HepG2 (cell line): ENCODE measurements around the gene MPLKIP. TPM values are rescaled to one million over a fixed set of nuclear protein-coding genes. Genes with fewer than 3 reads are reported as not detected.

Experiments
- ATAC-seq: fragments of 200-7000 bp; cut with Tn5 transposase; 3 replicates; pipeline ENCODE4 v1.9.1; 2020; ENCODE audit warnings: mild to moderate bottlenecking, moderate library complexity
- BruUV-seq: library from RNA; stranded (reverse); fragments of 400-500 nt; replicated peaks from 2 replicates; lab custom pipeline; 2021; lab: Mats Ljungman, UMichigan
- CTCF ChIA-PET: fragments of 300-600 bp; formaldehyde crosslinking; extraction: SDS; loops from one replicate; lab custom pipeline; 2021; ENCODE audit warnings: low total read pairs, inconsistent platforms, low intra/inter-chr PET ratio; lab: Yijun Ruan, JAX
- POLR2A ChIA-PET: fragments of 350-600 bp; sonication (Branson Sonifier 250); formaldehyde crosslinking; loops from one replicate; lab custom pipeline; 2020; ENCODE audit warnings: antibody characterized with exemption, inconsistent platforms; lab: Yijun Ruan, JAX
- DNase-seq: peaks from one replicate; pipeline ENCODE4 v3.0.0-alpha.2; 2015; ENCODE audit warnings: low spot score
- FAIRE-seq: peaks from 3 replicates; lab custom pipeline; 2011; peaks lifted over from hg19 to GRCh38; lab: Jason Lieb, UNC
- H2AFZ ChIP-seq: one replicate; pipeline ENCODE4 v1.6.1; 2011; ENCODE audit warnings: low read length, inconsistent platforms
- H3K27ac ChIP-seq: fragments of 300-600 bp; 3 replicates; pipeline ENCODE4 v1.8.0; 2011; ENCODE audit warnings: mixed run types, mild to moderate bottlenecking, mixed read lengths, low read length, inconsistent platforms; ENCODE audit not compliant: insufficient read depth; ENCODE audit errors: extremely low read length
- H3K27me3 ChIP-seq, 2 experiments: fragments of 200-600 bp in 1 of 2; 2 replicates in 1 of 2; 3 replicates in 1 of 2; pipeline versions ENCODE4 v1.6.0 to v1.8.0; 2011; ENCODE audit warnings: low read length in 2 of 2, mild to moderate bottlenecking in 2 of 2, moderate library complexity in 2 of 2, inconsistent platforms in 1 of 2; ENCODE audit not compliant: insufficient read depth in 2 of 2, control insufficient read depth in 1 of 2
- H3K36me3 ChIP-seq, 2 experiments: fragments of 200-600 bp in 1 of 2; replicated peaks in 1 of 2; 2 replicates in 1 of 2; 3 replicates in 1 of 2; pipeline versions ENCODE4 v1.5.1 to v1.8.0; 2011; ENCODE audit warnings: low read length in 2 of 2, inconsistent platforms in 1 of 2; ENCODE audit not compliant: insufficient read depth in 2 of 2, control insufficient read depth in 1 of 2
- H3K4me1 ChIP-seq: 2 replicates; pipeline ENCODE4 v1.5.1; 2012; ENCODE audit warnings: low read length, inconsistent platforms; ENCODE audit not compliant: insufficient read depth
- H3K4me2 ChIP-seq: 2 replicates; pipeline ENCODE4 v1.6.0; 2011; ENCODE audit warnings: low read depth, low read length, inconsistent platforms
- H3K4me3 ChIP-seq, 3 experiments: fragments of 200-600 bp in 1 of 3; sonication (generic), shearing (Covaris generic) in 1 of 3; replicated peaks in 1 of 3; 2 replicates each; pipeline ENCODE4 v1.5.1; 2011 to 2016; ENCODE audit warnings: low read length in 3 of 3, inconsistent platforms in 2 of 3, low read depth in 2 of 3, mild to moderate bottlenecking in 2 of 3, control low read depth in 1 of 3, mixed read lengths in 1 of 3; ENCODE audit not compliant: insufficient read depth in 1 of 3
- H3K79me2 ChIP-seq: one replicate; pipeline ENCODE4 v1.6.1; 2011; ENCODE audit warnings: low read length, inconsistent platforms; ENCODE audit not compliant: insufficient read depth
- H3K9ac ChIP-seq: 2 replicates; pipeline ENCODE4 v1.6.0; 2011; ENCODE audit warnings: mild to moderate bottlenecking, low read depth, low read length, inconsistent platforms; ENCODE audit not compliant: insufficient read depth
- H3K9me3 ChIP-seq: 2 replicates; pipeline ENCODE4 v1.5.1; 2012; ENCODE audit warnings: mild to moderate bottlenecking, low read length
- H4K20me1 ChIP-seq: 2 replicates; pipeline ENCODE4 v1.6.0; 2011; ENCODE audit warnings: inconsistent platforms, mild to moderate bottlenecking, low read length, moderate library complexity; ENCODE audit not compliant: insufficient read depth
- CSRNP1 ChIP-seq: sonication (generic); formaldehyde crosslinking; IDR thresholded peaks from 2 replicates; pipeline ENCODE4 v1.8.1; 2023; ENCODE audit warnings: mild to moderate bottlenecking, missing genetic modification reagents
- JDP2 ChIP-seq: sonication (generic); formaldehyde crosslinking; IDR thresholded peaks from 2 replicates; pipeline ENCODE4 v1.8.1; 2022; ENCODE audit warnings: missing genetic modification reagents, borderline replicate concordance
- SATB2 ChIP-seq: sonication (generic); formaldehyde crosslinking; IDR thresholded peaks from 2 replicates; pipeline ENCODE4 v1.5.0; 2020; ENCODE audit warnings: missing genetic modification reagents
- SP4 ChIP-seq: sonication (generic); formaldehyde crosslinking; IDR thresholded peaks from 2 replicates; pipeline ENCODE4 v1.8.1; 2023; ENCODE audit warnings: mild to moderate bottlenecking, missing genetic modification reagents
- ZNF776 ChIP-seq: sonication (generic); formaldehyde crosslinking; IDR thresholded peaks from 2 replicates; pipeline ENCODE4 v1.4.0; 2020; ENCODE audit warnings: mild to moderate bottlenecking, missing genetic modification reagents
- ZNF839 ChIP-seq: sonication (generic); formaldehyde crosslinking; IDR thresholded peaks from 2 replicates; pipeline ENCODE4 v1.4.0; 2020; ENCODE audit warnings: missing genetic modification reagents, mild to moderate bottlenecking, borderline replicate concordance
- WGBS: methylation state at CpG from one replicate; pipeline ENCODE4 v1.1.6; 2017; ENCODE audit warnings: low lambda C conversion rate; 5-methylcytosine and 5-hydroxymethylcytosine counted together
- in situ Hi-C: cut with HindIII; loops from 2 replicates; pipeline ENCODE4 v1.10.0; 2017; ENCODE audit warnings: low pct_unique_long_range_greater_than_20kb; ENCODE audit not compliant: extremely low pct_ligation_motif_present
- intact Hi-C: fragments of 100-400 bp; cut with micrococcal nuclease; formaldehyde crosslinking; loops from one replicate; pipeline ENCODE4 v1.10.0; 2022; ENCODE audit not compliant: unreplicated experiment
- polyA plus RNA-seq, 8 experiments: library from polyadenylated mRNA; depleted of rRNA in 3 of 8; stranded (reverse) in 7 of 8; unstranded in 1 of 8; fragments of >200 nt; fragmentation: Illumina TruSeq in 4 of 8; extraction: Trizol in 4 of 8; gene quantifications; 2 replicates each; pipeline versions ENCODE4 v1.2.1 to v1.2.3, GENCODE V29; 2011 to 2016; ENCODE audit warnings: low read depth in 4 of 8, missing spikeins in 1 of 8, mixed read lengths in 1 of 8; ENCODE audit not compliant: insufficient read depth in 1 of 8
- total RNA-seq, 5 experiments: library from RNA; depleted of rRNA; stranded (reverse); fragments of >200 nt; fragmentation: Illumina TruSeq; extraction: Trizol; gene quantifications; 2 replicates each; pipeline ENCODE4 v1.2.3, GENCODE V29; 2016; ENCODE audit warnings: low read depth in 1 of 5
- TF ChIP-seq, protein P1 (sequence below): sonication (generic); formaldehyde crosslinking; IDR thresholded peaks from 2 replicates; pipeline ENCODE4 v1.4.0; 2020; ENCODE audit warnings: mild to moderate bottlenecking, missing genetic modification reagents
- TF ChIP-seq, protein P2 (sequence below): sonication (generic); formaldehyde crosslinking; IDR thresholded peaks from 2 replicates; pipeline ENCODE4 v1.5.0; 2020; ENCODE audit warnings: missing genetic modification reagents, mild to moderate bottlenecking, borderline replicate concordance
- TF ChIP-seq, protein P3 (sequence below): sonication (generic); formaldehyde crosslinking; IDR thresholded peaks from 2 replicates; pipeline ENCODE4 v1.8.0; 2022; ENCODE audit warnings: mild to moderate bottlenecking, missing genetic modification reagents
- TF ChIP-seq, protein P4 (sequence below): sonication (generic); formaldehyde crosslinking; IDR thresholded peaks from 2 replicates; pipeline ENCODE4 v1.4.0; 2020; ENCODE audit warnings: low read depth, missing genetic modification reagents

MPLKIP gene
- total and polyA plus RNA-seq, 2 of the 13 experiments (the other 11 are each of a cell fraction or from before 2014, with no cell fraction given), result 40.1 to 45.7 TPM

DNA sequence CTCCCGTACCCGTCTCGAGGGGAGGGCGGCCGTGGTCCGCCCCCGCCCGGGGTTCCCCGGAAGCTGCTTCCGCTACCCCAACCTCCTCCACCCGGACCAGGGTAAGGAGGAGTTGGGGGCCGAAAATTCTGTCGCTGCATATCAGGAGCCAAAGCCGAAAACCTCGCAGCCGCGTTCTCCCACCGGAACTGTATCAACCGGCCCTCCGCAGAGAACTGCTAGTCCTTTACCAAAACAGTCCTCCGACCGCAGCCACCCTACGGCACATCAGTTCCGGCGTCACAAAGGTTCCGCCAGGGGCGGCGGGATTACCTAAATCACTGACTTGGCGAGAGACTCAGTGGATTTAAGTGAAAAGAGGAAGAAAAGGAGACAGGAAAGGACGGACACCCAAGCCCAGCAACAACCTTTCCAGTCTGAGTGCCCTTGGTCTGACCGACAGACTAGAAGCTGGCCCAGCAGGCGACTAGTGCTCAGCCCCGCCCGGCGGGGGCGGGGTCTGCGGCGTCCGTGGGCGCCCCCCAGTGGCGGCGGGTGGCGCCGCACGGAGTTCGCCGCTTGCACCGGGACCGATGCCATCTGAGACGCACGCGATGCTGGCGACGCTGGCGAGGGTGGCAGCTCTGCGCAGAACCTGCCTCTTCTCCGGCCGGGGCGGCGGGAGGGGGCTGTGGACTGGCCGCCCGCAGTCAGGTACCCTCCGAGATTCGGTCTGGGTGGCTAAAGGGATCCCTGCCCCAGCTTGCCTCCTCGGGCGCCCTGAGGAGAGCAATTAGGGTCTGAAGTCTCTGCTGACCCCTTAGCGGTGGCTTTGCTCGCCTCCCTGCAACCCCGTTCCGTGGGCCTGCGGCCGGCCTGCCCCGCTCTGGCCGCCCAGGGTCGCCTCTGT lies at the start of gene MPLKIP, which contains the start of gene SUGCT (continued):
- TF ChIP-seq CSRNP1 (CRISPR knock-in tag), result 0 out of 2 replicates have a peak, but pooled peaks have one; percentile 62

GRCh38 chr7:40182452-40182851 lies 48.0 kb upstream of the MPLKIP start:
- CTCF ChIA-PET, result no interaction called here
- POLR2A ChIA-PET, result no interaction called here
- no peak for TF ChIP-seq SP4 (CRISPR knock-in tag)
- TF ChIP-seq, protein P1, sequence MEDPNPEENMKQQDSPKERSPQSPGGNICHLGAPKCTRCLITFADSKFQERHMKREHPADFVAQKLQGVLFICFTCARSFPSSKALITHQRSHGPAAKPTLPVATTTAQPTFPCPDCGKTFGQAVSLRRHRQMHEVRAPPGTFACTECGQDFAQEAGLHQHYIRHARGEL, result no peak
- TF ChIP-seq ZNF776 (CRISPR knock-in tag), result no peak
- TF ChIP-seq, protein P2, sequence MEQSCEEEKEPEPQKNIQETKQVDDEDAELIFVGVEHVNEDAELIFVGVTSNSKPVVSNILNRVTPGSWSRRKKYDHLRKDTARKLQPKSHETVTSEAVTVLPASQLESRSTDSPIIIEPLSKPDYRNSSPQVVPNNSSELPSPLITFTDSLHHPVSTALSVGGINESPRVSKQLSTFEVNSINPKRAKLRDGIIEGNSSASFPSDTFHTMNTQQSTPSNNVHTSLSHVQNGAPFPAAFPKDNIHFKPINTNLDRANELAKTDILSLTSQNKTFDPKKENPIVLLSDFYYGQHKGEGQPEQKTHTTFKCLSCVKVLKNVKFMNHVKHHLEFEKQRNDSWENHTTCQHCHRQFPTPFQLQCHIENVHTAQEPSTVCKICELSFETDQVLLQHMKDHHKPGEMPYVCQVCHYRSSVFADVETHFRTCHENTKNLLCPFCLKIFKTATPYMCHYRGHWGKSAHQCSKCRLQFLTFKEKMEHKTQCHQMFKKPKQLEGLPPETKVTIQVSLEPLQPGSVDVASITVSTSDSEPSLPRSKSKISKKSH, result no peak
- no peak for TF ChIP-seq SATB2 (CRISPR knock-in tag)
- TF ChIP-seq ZNF839 (CRISPR knock-in tag), result no peak
- TF ChIP-seq, protein P3, sequence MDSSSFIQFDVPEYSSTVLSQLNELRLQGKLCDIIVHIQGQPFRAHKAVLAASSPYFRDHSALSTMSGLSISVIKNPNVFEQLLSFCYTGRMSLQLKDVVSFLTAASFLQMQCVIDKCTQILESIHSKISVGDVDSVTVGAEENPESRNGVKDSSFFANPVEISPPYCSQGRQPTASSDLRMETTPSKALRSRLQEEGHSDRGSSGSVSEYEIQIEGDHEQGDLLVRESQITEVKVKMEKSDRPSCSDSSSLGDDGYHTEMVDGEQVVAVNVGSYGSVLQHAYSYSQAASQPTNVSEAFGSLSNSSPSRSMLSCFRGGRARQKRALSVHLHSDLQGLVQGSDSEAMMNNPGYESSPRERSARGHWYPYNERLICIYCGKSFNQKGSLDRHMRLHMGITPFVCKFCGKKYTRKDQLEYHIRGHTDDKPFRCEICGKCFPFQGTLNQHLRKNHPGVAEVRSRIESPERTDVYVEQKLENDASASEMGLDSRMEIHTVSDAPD (CRISPR knock-in tag), result no peak
- no peak for TF ChIP-seq JDP2
- TF ChIP-seq, protein P4, sequence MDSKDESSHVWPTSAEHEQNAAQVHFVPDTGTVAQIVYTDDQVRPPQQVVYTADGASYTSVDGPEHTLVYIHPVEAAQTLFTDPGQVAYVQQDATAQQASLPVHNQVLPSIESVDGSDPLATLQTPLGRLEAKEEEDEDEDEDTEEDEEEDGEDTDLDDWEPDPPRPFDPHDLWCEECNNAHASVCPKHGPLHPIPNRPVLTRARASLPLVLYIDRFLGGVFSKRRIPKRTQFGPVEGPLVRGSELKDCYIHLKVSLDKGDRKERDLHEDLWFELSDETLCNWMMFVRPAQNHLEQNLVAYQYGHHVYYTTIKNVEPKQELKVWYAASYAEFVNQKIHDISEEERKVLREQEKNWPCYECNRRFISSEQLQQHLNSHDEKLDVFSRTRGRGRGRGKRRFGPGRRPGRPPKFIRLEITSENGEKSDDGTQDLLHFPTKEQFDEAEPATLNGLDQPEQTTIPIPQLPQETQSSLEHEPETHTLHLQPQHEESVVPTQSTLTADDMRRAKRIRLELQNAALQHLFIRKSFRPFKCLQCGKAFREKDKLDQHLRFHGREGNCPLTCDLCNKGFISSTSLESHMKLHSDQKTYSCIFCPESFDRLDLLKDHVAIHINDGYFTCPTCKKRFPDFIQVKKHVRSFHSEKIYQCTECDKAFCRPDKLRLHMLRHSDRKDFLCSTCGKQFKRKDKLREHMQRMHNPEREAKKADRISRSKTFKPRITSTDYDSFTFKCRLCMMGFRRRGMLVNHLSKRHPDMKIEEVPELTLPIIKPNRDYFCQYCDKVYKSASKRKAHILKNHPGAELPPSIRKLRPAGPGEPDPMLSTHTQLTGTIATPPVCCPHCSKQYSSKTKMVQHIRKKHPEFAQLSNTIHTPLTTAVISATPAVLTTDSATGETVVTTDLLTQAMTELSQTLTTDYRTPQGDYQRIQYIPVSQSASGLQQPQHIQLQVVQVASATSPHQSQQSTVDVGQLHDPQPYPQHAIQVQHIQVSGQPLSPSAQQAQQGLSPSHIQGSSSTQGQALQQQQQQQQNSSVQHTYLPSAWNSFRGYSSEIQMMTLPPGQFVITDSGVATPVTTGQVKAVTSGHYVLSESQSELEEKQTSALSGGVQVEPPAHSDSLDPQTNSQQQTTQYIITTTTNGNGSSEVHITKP (CRISPR knock-in tag), result no peak

More at GRCh38 chr7:40182452-40182851, 48.0 kb upstream of the MPLKIP start:
- Histone ChIP-seq H3K4me3 (no peak overlapping the region), H3K9ac (no peak overlapping the region), H3K4me1 (no peaks in the 10 kb centered on the region), H3K27ac (no peak overlapping the region), H2AFZ (no peak overlapping the region), H3K36me3 (0 out of 5 replicates have a peak, but pooled peaks cover 0 to 3% of the 10 kb centered on the region in 2 experiments), H3K4me2 (no peak overlapping the region), H3K27me3 (no peaks in the 10 kb centered on the region), H3K79me2 (no peaks in the 10 kb centered on the region), H3K9me3 (no peaks in the 10 kb centered on the region), H4K20me1 (no peaks in the 10 kb centered on the region)
- ATAC-seq (no peak), DNase-seq (no peak), FAIRE-seq (no peak)
- BruUV-seq, result no TSS peak
- in situ Hi-C loops (no loop called here), intact Hi-C loops (no loop called here)
- WGBS, result 89% methylated on average over 4 of the region's 4 CpGs
